SK-N-SH (cell line): ENCODE data around the gene C10orf143.

Experiments
- EZH2phosphoT487 ChIP-seq: fragments of 200-600 bp; sonication (generic); IDR thresholded peaks from 2 replicates; pipeline ENCODE4 v1.6.1; 2017; ENCODE audit warnings: low read depth, mixed run types, mild to moderate bottlenecking, antibody characterized with exemption, moderate library complexity, borderline replicate concordance
- JUND ChIP-seq: IDR thresholded peaks from 2 replicates; pipeline ENCODE4 v1.4.0; 2012
- MXI1 ChIP-seq: IDR thresholded peaks from 2 replicates; pipeline ENCODE4 v1.6.1; 2012; ENCODE audit warnings: mild to moderate bottlenecking, low read depth, low read length, improper control_type of control experiment
- SIN3A ChIP-seq: IDR thresholded peaks from 2 replicates; pipeline ENCODE4 v1.6.1; 2012; ENCODE audit warnings: low read depth, mild to moderate bottlenecking, low read length, moderate library complexity, borderline replicate concordance
- TF ChIP-seq, protein P1 (sequence below): fragments of 200-600 bp; sonication (generic); IDR thresholded peaks from 2 replicates; pipeline ENCODE4 v1.6.1; 2017; ENCODE audit warnings: antibody characterized with exemption, mild to moderate bottlenecking, moderate library complexity
- TF ChIP-seq, protein P2 (sequence below): IDR thresholded peaks from 2 replicates; pipeline ENCODE4; 2012

DNA sequence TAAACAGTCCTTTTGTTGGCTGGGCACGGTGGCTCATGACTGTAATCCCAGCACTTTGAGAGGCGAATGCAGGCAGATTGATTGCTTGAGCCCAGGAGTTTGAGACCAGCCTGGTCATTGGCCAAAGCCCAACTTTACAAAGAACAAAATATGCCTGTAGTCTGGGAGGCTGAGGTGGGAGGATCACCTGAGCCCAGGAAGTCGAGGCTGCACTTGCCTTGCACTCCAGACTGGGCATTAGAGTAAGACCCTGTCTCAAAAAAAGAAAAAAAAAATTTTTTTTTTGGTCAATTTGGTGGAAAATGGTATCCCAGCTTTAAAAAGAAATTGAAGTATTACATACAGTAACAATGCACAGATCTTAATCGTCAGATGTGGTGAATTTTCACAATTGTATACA, 30.4 kb upstream of the C10orf143 start:
- no peak for TF ChIP-seq MXI1
- no peak for TF ChIP-seq JUND
- TF ChIP-seq, protein P1, sequence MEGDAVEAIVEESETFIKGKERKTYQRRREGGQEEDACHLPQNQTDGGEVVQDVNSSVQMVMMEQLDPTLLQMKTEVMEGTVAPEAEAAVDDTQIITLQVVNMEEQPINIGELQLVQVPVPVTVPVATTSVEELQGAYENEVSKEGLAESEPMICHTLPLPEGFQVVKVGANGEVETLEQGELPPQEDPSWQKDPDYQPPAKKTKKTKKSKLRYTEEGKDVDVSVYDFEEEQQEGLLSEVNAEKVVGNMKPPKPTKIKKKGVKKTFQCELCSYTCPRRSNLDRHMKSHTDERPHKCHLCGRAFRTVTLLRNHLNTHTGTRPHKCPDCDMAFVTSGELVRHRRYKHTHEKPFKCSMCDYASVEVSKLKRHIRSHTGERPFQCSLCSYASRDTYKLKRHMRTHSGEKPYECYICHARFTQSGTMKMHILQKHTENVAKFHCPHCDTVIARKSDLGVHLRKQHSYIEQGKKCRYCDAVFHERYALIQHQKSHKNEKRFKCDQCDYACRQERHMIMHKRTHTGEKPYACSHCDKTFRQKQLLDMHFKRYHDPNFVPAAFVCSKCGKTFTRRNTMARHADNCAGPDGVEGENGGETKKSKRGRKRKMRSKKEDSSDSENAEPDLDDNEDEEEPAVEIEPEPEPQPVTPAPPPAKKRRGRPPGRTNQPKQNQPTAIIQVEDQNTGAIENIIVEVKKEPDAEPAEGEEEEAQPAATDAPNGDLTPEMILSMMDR, result no peak
- no peak for TF ChIP-seq SIN3A
- TF ChIP-seq, protein P2, sequence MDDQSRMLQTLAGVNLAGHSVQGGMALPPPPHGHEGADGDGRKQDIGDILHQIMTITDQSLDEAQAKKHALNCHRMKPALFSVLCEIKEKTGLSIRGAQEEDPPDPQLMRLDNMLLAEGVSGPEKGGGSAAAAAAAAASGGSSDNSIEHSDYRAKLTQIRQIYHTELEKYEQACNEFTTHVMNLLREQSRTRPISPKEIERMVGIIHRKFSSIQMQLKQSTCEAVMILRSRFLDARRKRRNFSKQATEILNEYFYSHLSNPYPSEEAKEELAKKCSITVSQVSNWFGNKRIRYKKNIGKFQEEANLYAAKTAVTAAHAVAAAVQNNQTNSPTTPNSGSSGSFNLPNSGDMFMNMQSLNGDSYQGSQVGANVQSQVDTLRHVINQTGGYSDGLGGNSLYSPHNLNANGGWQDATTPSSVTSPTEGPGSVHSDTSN, result no peak
- TF ChIP-seq EZH2phosphoT487, result no peak
